Measurements from ENCODE around the gene SPDL1. TPM values are rescaled to one million over a fixed set of nuclear protein-coding genes. Genes with fewer than 3 reads are reported as not detected.

Gene SPDL1
- total and polyA plus RNA-seq, 2 of the 4 experiments (the other 2 are of a cell fraction), result 18.8 to 29.4 TPM

- dilution Hi-C loops (cut with HindIII; ENCODE audit: low sequenced_read_pairs, unreplicated experiment) (no loop called here), in situ Hi-C loops (cut with MboI; ENCODE audit: low sequenced_read_pairs) (loop anchor here (25.0 kb wide), 1 partner anchor 884 kb away; no protein-coding TSS in a partner anchor)
- CTCF ChIA-PET, result interaction anchor here (1.0 kb wide), 1 partner anchor 12 kb away, joined by 10 read pairs; the partner anchor contains the start of gene SPDL1
These were observed 12.2 kb upstream of the SPDL1 start for GRCh38 chr5:169571355-169571754.

More at GRCh38 chr5:169571355-169571754, 12.2 kb upstream of the SPDL1 start:
- H2AFZ ChIP-seq (replicated peaks; ENCODE audit: low read length, poor library complexity), result no peak overlapping the region
- no peaks in the 10 kb centered on the region for H3K9me3 ChIP-seq (ENCODE audit: control insufficient read depth, insufficient read depth, low read length)
- H4K8ac ChIP-seq (ENCODE audit: low read depth in 2 of 2, low read length in 2 of 2), result no peak overlapping the region
- H3K9ac ChIP-seq (ENCODE audit: low read depth, low read length), result no peak overlapping the region
- H4K91ac ChIP-seq (ENCODE audit: insufficient read depth, low read depth, low read length), result no peak overlapping the region
- peaks cover 12% of the 10 kb centered on the region for H3K27me3 ChIP-seq (ENCODE audit: control insufficient read depth, insufficient read depth, low read length)
- POLR2A ChIA-PET (ENCODE audit: unreplicated experiment), result no interaction called here
- H4K20me1 ChIP-seq (ENCODE audit: insufficient read depth, low read length), result no peaks in the 10 kb centered on the region
- no peak overlapping the region for H3K56ac ChIP-seq (ENCODE audit: extremely low read depth, insufficient read depth, low read length)
- no peak overlapping the region for H2AK9ac ChIP-seq (replicated peaks; ENCODE audit: low read depth, low read length, poor library complexity)
- no peak overlapping the region for H3K4ac ChIP-seq (ENCODE audit: low read depth, low read length)
- H3K9me1 ChIP-seq (ENCODE audit: insufficient read depth, low read length), result no peaks in the 10 kb centered on the region
- no peak overlapping the region for H2AK5ac ChIP-seq (ENCODE audit: low read depth, low read length)
- no peak overlapping the region for H4K5ac ChIP-seq (ENCODE audit: low read depth, low read length)
- no peak overlapping the region for H2BK20ac ChIP-seq (ENCODE audit: low read depth, low read length)
- no peaks in the 10 kb centered on the region for H3K79me1 ChIP-seq (ENCODE audit: low read depth in 1 of 2, low read length in 2 of 2)
- no peak overlapping the region for H2BK5ac ChIP-seq (ENCODE audit: low read depth, low read length, poor library complexity, severe bottlenecking)
- H2BK15ac ChIP-seq (ENCODE audit: low read depth, low read length), result no peak overlapping the region
- H3K18ac ChIP-seq (ENCODE audit: low read depth, low read length), result no peak overlapping the region
- intact Hi-C loops (cut with micrococcal nuclease), result loop anchor here (10.0 kb wide), 1 partner anchor 257 kb away; no protein-coding TSS in a partner anchor
- TF ChIP-seq CHD1 (IDR thresholded peaks at IDR 0.05; ENCODE audit: low read depth, low read length) (no peak), ELK1 (IDR thresholded peaks at IDR 0.05; ENCODE audit: borderline replicate concordance, low read depth, low read length) (no peak), POLR2A (IDR thresholded peaks at IDR 0.05; ENCODE audit: low read depth, low read length) (no peak), USF2 (IDR thresholded peaks at IDR 0.05; ENCODE audit: low read depth, low read length) (no peak), RAD21 (IDR thresholded peaks at IDR 0.05; ENCODE audit: low read length) (no peak), SMC3 (IDR thresholded peaks at IDR 0.05; ENCODE audit: low read depth, low read length) (no peak), BHLHE40 (IDR thresholded peaks at IDR 0.05; ENCODE audit: low read depth, low read length) (no peak), MAFK (IDR thresholded peaks at IDR 0.05; ENCODE audit: low read depth, low read length) (no peak), MXI1 (IDR thresholded peaks at IDR 0.05; ENCODE audit: borderline replicate concordance, low read depth, low read length) (no peak), CEBPB (IDR thresholded peaks at IDR 0.05; ENCODE audit: low read depth, low read length) (no peak), MAZ (IDR thresholded peaks at IDR 0.05; ENCODE audit: borderline replicate concordance, low read depth, low read length) (no peak), NFE2L2 (IDR thresholded peaks at IDR 0.05; ENCODE audit: low read depth, low read length) (no peak), CTCF (conservative IDR thresholded peaks at IDR 0.05; ENCODE audit: low read depth, low read length) (no peak), RCOR1 (IDR thresholded peaks at IDR 0.05; ENCODE audit: insufficient replicate concordance, low read length) (no peak), RFX5 (IDR thresholded peaks at IDR 0.05; ENCODE audit: low read depth, low read length) (no peak), FOS (IDR thresholded peaks at IDR 0.05; ENCODE audit: low read depth, low read length) (no peak)
- no peak; the same call in 1 of the 2 replicates for ATAC-seq (ENCODE audit: low read depth)
- H3K14ac ChIP-seq (replicated peaks; ENCODE audit: low read depth, low read length), result no peak overlapping the region
- H3K27ac ChIP-seq (ENCODE audit: insufficient read depth, low read length), result no peak overlapping the region
- peaks cover under 1% of the 10 kb centered on the region; the same call in 1 of the 2 replicates for H3K4me1 ChIP-seq (ENCODE audit: control insufficient read depth, insufficient read depth, low read length)
- no TSS peak for BruUV-seq (replicated peaks)
- no peaks in the 10 kb centered on the region for H3K36me3 ChIP-seq (ENCODE audit: control insufficient read depth, insufficient read depth, low read length)
- no peak overlapping the region for H3K23ac ChIP-seq (ENCODE audit: low read depth, low read length)
- peak overlapping the region; percentile 55 for H3K4me2 ChIP-seq (ENCODE audit: low read depth, low read length)
- no CpG with 5 or more reads among the region's 5 CpGs for WGBS, 2 experiments (ENCODE audit: extremely low coverage in 2 of 2, insufficient read length in 1 of 2)
- H2BK120ac ChIP-seq (ENCODE audit: low read depth, low read length), result no peak overlapping the region
- DNase-seq, result no peak
- no peak overlapping the region for H3K4me3 ChIP-seq (ENCODE audit: insufficient read depth, low read depth, low read length)

Measured in IMR-90 (cell line).